NCI-H1694 treated with DMSO at 0.1 percent for 48 hours (cell line): ENCODE results near the gene AKT3.
"Not testable (repeated sequence)": the region's sequence is repeated elsewhere in the genome, so short reads cannot be mapped to it uniquely, and the experiment has no call there.

Source experiments
- DNase-seq: peaks from one replicate; lab custom pipeline; 2025; lab: John Stamatoyannopoulos, UW

AKT3 gene

GRCh38 chr1:243597383-243597782, 252.7 kb downstream of the AKT3 start:
- DNase-seq = no peak

- no peak for DNase-seq
These were observed 253.5 kb downstream of the AKT3 start for GRCh38 chr1:243596431-243597062.

DNA sequence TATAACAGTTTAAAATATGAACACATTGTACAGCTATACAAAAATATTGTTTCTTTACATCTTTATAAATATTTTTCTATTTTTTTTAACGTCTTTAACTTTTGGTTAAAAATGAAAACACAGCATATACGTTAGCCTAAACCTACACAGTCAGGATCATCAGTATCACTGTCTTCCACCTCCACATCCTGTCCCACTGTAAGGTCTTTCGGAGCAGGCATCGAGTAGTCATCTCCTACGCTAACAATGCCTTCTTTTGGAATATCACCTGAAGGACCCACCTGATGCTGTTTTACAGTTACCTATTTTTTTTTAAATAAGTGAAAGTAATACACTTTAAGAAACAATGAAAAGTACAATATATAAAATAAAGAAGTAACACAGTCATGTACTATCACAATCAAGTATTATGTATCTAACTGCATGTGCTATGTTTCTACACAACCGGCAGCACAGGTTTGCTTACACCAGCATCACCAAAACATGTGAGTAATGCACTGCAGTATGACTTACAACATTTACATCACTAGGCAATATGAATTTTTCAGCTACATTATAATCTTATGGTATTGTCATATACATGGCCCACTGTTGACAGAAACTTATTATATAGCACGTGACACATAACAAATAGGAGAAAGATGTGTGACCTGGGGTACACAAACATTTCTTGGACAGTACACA, 254.4 kb downstream of the AKT3 start:
- no peak for DNase-seq

DNA sequence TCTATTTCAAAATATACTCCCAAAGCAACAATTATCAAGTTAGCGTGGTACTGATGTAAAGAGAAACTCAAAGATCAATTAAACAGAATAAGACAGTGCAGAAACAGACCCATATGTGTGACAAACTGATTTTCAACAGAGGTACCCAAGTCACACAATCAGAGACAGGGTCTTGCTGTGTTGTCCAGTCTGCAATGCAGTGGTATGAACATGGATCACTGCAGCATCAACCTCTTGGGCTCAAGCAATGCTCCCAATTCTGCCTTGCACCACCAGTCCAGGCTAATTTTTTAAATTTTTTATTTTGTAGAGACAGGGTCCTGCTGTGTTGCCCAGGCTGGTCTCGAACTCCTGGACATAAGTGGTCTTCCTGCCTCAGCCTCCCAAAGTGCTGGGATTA, 255.6 kb downstream of the AKT3 start:
- no peak for DNase-seq

DNA sequence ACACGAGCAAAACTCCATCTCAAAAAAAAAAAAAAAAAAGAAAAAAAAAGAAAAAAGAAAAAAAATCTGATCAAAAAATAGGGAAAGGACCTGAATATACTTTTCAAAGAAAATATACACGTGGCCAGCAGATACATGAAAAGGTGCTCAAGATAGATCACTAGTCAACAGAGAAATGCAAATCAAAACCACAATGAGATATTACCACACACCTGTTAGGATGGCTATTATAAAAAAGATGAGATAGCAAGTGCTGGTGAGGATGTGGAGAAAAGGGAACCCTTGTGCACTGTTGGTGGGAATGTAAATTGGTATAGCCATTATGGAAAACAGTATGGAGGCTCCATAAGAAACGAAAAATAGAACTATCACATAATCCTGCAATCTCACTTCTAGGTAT, 260.8 kb downstream of the AKT3 start:
- DNase-seq = not testable (repeated sequence)

GRCh38 chr1:243587823-243588560, 262.1 kb downstream of the AKT3 start:
- no peak for DNase-seq

DNA sequence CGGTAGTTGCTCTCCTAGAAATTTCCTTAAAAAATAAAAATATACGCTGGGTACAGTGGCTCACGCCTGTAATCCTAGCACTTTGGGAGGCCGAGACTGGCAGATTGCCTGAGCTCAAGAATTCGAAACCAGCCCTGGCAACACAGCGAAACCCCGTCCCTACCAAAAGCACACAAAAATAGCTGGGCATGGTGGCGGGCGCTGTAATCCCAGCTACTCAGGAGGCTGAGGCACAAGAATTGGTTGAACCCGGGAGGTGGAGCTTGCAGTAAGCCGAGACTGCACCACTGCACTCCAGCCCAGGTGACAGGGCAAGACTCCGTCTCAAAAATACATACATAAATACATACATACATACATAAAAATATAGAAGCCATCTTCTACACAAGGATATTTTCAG, 262.8 kb downstream of the AKT3 start:
- DNase-seq = no peak

- no peak for DNase-seq
These were observed 264.1 kb downstream of the AKT3 start for GRCh38 chr1:243585982-243586381.

DNA sequence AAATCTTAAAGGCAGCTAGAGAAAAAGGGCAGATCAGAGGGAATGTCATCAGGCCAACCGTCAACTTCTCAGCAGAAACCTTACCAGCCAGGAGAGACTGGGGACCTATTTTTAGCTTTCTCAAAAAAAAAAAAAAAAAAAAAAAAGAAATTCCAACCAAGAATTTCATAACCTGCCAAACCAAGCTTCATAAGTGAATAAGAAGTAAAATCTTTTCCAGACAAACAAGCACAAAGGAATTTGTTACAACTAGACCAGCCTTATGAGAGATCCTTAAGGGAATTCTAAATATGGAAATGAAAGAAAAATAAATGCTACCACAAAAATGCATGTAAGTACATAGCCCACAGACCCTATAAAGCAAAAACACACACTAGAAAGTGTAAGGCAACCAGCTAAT, 267.7 kb downstream of the AKT3 start:
- DNase-seq = no peak

DNA sequence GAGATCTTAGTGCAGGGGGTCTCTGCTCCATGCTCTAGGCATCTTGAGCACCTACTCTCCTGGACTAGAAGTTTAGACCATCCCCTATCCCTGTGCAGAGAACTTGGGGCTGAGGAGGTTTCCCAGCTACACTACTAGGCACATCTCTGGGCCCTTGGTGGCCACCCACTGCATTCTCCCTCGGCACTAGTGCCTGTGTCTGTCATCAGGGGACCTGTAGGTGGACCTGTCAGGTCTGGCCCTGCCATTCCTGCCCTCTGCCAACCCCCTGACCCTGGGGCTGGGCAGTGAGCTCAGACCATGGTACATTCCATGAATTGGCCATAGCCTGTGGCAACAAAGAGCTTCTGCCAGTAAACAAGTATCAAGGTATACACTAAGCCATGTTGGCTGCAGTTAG, 269.1 kb downstream of the AKT3 start:
- DNase-seq = no peak

DNA sequence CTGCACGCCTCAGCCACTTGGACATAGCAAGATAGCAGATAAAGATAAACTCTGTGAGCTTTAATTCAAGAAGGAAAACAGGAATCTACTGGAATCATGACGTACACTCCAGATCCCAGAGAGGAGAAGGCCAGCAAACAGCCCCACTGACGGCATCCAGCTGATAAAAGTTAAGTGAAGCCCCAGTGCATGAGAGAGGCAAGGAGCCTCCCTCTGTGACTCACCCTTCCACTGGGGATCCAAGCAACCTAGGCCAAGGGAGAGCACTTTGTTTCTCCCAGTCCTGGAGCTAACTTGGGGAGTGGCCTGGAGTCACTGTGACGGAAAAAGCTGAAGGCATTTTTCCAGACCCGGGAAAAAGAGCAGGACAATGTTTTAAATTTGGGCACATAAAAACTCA, 270.0 kb downstream of the AKT3 start:
- DNase-seq = no peak

DNA sequence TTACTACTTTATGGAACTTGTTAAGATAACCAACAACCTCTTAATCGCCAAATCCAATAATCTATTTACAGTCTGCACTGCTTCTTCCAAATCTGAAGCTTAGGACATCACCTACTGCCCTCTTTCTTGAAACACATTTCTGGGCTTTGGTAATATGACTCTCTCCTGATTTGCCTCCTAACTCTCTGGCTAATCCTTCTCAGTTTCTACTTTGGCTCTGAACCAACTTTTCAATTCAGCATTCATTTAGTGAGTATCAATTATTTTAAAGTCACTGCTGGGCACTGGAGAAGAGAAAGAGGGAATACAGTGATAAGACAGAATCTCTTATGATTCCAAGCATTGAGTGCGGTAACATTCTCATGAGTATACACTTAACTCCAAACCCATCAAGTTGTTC, 275.0 kb downstream of the AKT3 start:
- no peak for DNase-seq

- DNase-seq = no peak
These were observed 277.1 kb downstream of the AKT3 start for GRCh38 chr1:243572940-243573339.

- no peak for DNase-seq
These were observed 281.2 kb downstream of the AKT3 start for GRCh38 chr1:243568793-243569192.

- no peak for DNase-seq
These were observed 285.2 kb downstream of the AKT3 start for GRCh38 chr1:243564814-243565213.

DNA sequence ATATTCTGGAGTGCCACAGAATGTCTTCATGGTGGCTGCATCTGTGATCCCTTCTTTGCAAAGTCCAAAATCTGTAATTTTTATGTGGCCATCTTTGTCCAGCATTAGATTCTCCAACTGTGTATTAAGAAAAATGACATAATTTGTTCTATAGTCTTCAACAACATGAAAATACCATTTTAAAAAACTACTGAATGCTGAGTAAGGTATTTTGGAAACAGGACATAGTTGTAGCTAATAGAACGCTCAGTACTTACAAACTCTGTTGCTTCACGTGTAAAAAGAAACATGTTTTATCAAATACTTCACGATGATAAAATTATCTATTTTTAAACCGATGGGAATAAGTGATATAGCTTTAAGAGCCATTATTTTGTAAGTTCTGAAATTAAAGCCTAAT, 286.3 kb downstream of the AKT3 start:
- DNase-seq = no peak

GRCh38 chr1:243562473-243562872, 287.6 kb downstream of the AKT3 start:
- no peak for DNase-seq

DNA sequence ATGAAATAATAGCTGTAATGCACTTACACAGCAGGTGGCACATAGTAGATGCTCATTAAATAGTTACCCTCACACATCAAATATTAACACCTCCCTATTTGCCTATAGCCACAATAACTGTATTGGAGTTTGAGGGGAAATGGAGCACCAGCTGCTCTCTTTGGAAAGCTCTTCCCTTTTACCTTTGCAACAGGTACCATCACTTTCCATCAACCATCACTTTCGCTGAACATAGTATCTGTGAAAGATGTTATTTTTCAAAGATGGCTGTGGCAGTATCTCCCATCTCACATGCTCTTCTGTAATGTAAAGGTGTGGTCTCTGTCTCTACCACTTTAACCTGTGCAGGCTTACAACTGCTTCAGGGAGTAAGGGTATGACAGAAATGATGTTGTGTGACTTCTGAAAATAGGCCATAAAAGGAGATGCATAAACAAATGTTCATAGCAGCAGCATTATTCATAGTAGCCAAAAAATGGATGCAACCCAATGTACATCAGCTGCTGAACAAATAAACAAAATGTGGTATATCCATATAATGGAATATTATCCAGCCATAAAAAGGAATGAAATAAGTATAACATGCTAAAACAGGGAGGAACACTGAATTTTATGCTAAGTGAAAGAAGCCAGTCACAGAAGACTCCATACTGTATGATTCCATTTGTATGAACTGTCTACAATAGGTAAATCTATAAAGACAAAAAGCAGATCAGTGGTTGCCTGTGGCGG, 288.3 kb downstream of the AKT3 start:
- no peak for DNase-seq

DNA sequence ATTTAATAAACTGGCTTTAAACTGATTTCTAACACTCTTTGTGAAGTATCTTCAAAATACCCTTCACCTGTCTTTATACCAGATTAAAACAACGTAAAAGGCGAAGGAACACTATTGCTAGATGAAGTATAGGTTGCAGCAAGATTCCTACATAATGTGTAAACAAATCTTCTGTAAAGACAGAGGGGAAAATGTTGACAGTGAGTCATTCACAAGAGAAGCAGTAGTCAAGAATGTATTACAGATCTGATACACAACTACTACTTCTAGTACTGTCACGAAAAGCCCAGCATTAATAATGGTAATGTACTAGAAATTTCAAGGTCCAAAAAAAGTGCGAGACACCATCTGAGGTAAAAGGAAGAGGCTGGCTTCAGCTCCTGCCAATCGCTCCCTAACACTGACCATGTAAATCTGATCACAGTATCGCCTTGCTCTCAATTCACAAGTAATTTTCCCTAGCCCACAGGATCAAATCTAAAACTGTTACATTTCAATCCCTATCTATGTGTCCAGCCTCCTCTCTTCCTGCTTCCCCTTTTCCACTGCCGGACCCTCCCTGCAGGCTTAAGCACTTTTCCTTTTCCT, 290.4 kb downstream of the AKT3 start:
- peak; percentile 100 for DNase-seq

DNA sequence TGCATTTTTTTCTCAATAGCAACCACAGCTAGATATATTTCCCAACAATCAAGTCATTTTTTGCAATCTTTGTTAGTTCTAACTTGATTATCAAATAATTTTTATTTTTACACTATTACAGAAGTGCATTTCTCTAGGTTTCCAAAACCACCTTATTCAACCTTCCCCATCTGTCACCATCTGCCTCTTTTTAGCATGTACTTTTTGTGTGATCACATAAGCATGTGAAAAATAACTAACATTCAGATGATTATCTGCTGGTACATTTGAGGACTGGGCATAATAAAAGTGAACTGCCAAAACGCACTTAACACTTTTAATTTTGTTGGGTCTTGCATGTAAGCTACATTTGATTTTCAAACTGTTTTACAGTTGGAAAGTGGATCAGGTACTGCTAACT, 291.5 kb downstream of the AKT3 start:
- peak; percentile 100 for DNase-seq

GRCh38 chr1:243557866-243558265, 292.2 kb downstream of the AKT3 start:
- peak; percentile 100 for DNase-seq

- peak; percentile 100 for DNase-seq
These were observed 295.4 kb downstream of the AKT3 start for GRCh38 chr1:243554686-243555085.
